Measurements from ENCODE around the gene GNAI2.

DNA sequence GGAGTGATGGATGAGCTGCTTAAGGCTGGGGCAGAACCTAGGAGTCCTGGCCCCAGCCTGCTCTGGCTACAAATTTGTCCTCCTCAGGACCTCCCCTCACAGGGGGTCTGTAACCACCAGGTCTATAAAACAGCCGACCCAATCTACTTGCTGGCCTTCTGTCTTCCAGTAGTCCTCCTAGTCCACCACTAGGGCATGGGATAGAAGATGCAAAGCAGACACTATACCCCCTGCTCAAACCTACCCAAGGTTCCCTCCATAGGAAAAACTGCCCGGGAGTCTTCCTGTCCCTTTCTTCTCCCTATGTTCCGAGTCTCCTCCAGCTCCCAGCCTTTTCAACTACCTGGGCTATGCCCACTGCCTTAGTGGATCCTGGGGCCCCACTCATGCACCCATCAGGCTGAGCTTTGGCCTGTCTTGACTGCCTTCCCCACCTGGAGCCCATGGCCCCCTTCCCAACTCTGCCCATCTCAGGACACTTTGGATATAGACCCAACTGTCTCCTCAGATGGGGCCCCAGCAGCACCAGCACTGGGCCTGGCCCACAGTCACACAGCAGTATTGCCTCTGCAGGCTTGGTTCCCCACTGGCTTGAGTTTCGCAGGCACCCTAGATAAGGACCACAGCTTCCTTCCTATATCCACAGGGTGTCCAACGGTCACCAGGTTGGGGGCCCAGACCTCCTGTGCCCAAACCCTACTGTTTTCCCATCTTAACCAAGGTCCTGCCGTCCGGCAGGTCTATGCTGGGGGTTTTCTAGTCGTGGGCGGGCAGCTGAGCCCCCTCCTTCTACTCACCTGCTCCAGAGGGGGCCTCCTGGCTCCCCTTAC lies 62.1 kb downstream of the GNAI2 start:
- TF ChIP-seq, protein P1, sequence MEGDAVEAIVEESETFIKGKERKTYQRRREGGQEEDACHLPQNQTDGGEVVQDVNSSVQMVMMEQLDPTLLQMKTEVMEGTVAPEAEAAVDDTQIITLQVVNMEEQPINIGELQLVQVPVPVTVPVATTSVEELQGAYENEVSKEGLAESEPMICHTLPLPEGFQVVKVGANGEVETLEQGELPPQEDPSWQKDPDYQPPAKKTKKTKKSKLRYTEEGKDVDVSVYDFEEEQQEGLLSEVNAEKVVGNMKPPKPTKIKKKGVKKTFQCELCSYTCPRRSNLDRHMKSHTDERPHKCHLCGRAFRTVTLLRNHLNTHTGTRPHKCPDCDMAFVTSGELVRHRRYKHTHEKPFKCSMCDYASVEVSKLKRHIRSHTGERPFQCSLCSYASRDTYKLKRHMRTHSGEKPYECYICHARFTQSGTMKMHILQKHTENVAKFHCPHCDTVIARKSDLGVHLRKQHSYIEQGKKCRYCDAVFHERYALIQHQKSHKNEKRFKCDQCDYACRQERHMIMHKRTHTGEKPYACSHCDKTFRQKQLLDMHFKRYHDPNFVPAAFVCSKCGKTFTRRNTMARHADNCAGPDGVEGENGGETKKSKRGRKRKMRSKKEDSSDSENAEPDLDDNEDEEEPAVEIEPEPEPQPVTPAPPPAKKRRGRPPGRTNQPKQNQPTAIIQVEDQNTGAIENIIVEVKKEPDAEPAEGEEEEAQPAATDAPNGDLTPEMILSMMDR (IDR thresholded peaks at IDR 0.05; ENCODE audit: extremely low read depth in 1 of 2, insufficient read depth in 1 of 2, low read depth in 1 of 2, low read length in 2 of 2), result peak; percentile 10 to 11
- TF ChIP-seq EZH2 (IDR thresholded peaks at IDR 0.05; ENCODE audit: borderline replicate concordance, low read depth, low read length, severe bottlenecking) (no peak), POLR2A (IDR thresholded peaks at IDR 0.05; ENCODE audit: low read depth, low read length) (no peak)

All from endothelial cell of umbilical vein (primary cell).